WTC11 (cell line): ENCODE data around the gene SLC37A1. TPM values are rescaled to one million over a fixed set of nuclear protein-coding genes. Genes with fewer than 3 reads are reported as not detected.

Experiments used
- ATAC-seq: fragments of 200-7000 bp; cut with Tn5 transposase; 2 replicates; pipeline ENCODE4 v1.10.0; 2021; ENCODE audit warnings: mild to moderate bottlenecking, moderate library complexity
- CTCF ChIA-PET: fragments of 300-600 bp; sonication (Branson Sonifier 250); formaldehyde crosslinking; loops from one replicate; lab custom pipeline; 2021; ENCODE audit warnings: antibody characterized with exemption; lab: Charles Lee
- POLR2A ChIA-PET: fragments of 350-600 bp; sonication (Branson Sonifier 250); formaldehyde crosslinking; loops from one replicate; lab custom pipeline; 2021; ENCODE audit warnings: antibody characterized with exemption; lab: Charles Lee
- DNase-seq: peaks from one replicate; pipeline ENCODE4 v3.0.0; 2021; ENCODE audit warnings: low spot score
- H3K27ac Mint-ChIP-seq: 2 replicates; pipeline ENCODE4 v1.8.0; 2021; ENCODE audit warnings: mixed read lengths
- H3K27me3 Mint-ChIP-seq: 2 replicates; pipeline ENCODE4 v1.8.0; 2021; ENCODE audit warnings: low read depth, mild to moderate bottlenecking, moderate library complexity, mixed read lengths
- H3K36me3 Mint-ChIP-seq: 2 replicates; pipeline ENCODE4 v1.8.0; 2021; ENCODE audit warnings: mixed read lengths
- H3K4me1 Mint-ChIP-seq: 2 replicates; pipeline ENCODE4 v1.8.0; 2022; ENCODE audit warnings: mixed read lengths
- H3K4me3 Mint-ChIP-seq: 2 replicates; pipeline ENCODE4 v1.8.0; 2021; ENCODE audit warnings: mild to moderate bottlenecking, moderate library complexity, mixed read lengths
- H3K9me3 Mint-ChIP-seq: 2 replicates; pipeline ENCODE4 v1.8.0; 2021; ENCODE audit warnings: mixed read lengths
- ATF3 ChIP-seq: sonication (generic); formaldehyde crosslinking; conservative IDR thresholded peaks from 2 replicates; pipeline ENCODE4 v1.8.1; 2022; ENCODE audit warnings: mild to moderate bottlenecking, missing genetic modification reagents
- CDX4 ChIP-seq: fragments of 250-450 bp; sonication (Bioruptor Pico); IDR thresholded peaks from 2 replicates; pipeline ENCODE4 v1.9.0; 2021; ENCODE audit warnings: moderate library complexity, mild to moderate bottlenecking, inconsistent platforms, borderline replicate concordance
- CREB1 ChIP-seq: sonication (generic); formaldehyde crosslinking; IDR thresholded peaks from 2 replicates; pipeline ENCODE4 v1.8.0; 2023; ENCODE audit warnings: mild to moderate bottlenecking, missing genetic modification reagents
- E2F1 ChIP-seq: sonication (generic); formaldehyde crosslinking; IDR thresholded peaks from 2 replicates; pipeline ENCODE4 v1.8.0; 2022; ENCODE audit warnings: mild to moderate bottlenecking, missing genetic modification reagents
- EMX1 ChIP-seq: fragments of 250-450 bp; sonication (Bioruptor Pico); IDR thresholded peaks from 2 replicates; pipeline ENCODE4 v1.8.0; 2021; ENCODE audit warnings: mild to moderate bottlenecking
- FOXP4 ChIP-seq: sonication (generic); formaldehyde crosslinking; IDR thresholded peaks from 2 replicates; pipeline ENCODE4 v1.8.0; 2022; ENCODE audit warnings: mild to moderate bottlenecking, missing genetic modification reagents
- GABPB1 ChIP-seq: sonication (generic); formaldehyde crosslinking; IDR thresholded peaks from 2 replicates; pipeline ENCODE4 v1.8.1; 2023; ENCODE audit warnings: mild to moderate bottlenecking, missing genetic modification reagents
- HMGXB4 ChIP-seq: sonication (generic); formaldehyde crosslinking; IDR thresholded peaks from 2 replicates; pipeline ENCODE4 v1.8.1; 2023; ENCODE audit warnings: mild to moderate bottlenecking, moderate library complexity, missing genetic modification reagents
- KAT7 ChIP-seq: sonication (generic); formaldehyde crosslinking; IDR thresholded peaks from 2 replicates; pipeline ENCODE4 v1.8.1; 2023; ENCODE audit warnings: missing genetic modification reagents, mild to moderate bottlenecking, borderline replicate concordance
- MLX ChIP-seq: sonication (generic); formaldehyde crosslinking; IDR thresholded peaks from 2 replicates; pipeline ENCODE4 v1.8.1; 2023; ENCODE audit warnings: mild to moderate bottlenecking, missing genetic modification reagents, moderate library complexity
- NR3C1 ChIP-seq: sonication (generic); formaldehyde crosslinking; conservative IDR thresholded peaks from 2 replicates; pipeline ENCODE4 v1.8.1; 2023; ENCODE audit warnings: low read depth, mild to moderate bottlenecking, missing genetic modification reagents
- OVOL2 ChIP-seq: fragments of 250-450 bp; sonication (Bioruptor Pico); IDR thresholded peaks from 2 replicates; pipeline ENCODE4 v1.9.0; 2021; ENCODE audit warnings: mild to moderate bottlenecking, borderline replicate concordance
- PRDM15 ChIP-seq: sonication (generic); formaldehyde crosslinking; IDR thresholded peaks from 2 replicates; pipeline ENCODE4 v1.8.0; 2022; ENCODE audit warnings: missing genetic modification reagents
- PRRX2 ChIP-seq: fragments of 250-450 bp; sonication (Bioruptor Pico); IDR thresholded peaks from 2 replicates; pipeline ENCODE4 v1.8.0; 2021; ENCODE audit warnings: mild to moderate bottlenecking
- RORB ChIP-seq: fragments of 250-450 bp; sonication (Bioruptor Pico); IDR thresholded peaks from 2 replicates; pipeline ENCODE4 v1.9.0; 2021; ENCODE audit warnings: mild to moderate bottlenecking
- TP53 ChIP-seq: sonication (generic); formaldehyde crosslinking; IDR thresholded peaks from 2 replicates; pipeline ENCODE4 v1.8.1; 2023; ENCODE audit warnings: mild to moderate bottlenecking, missing genetic modification reagents
- ZBTB43 ChIP-seq: sonication (generic); formaldehyde crosslinking; IDR thresholded peaks from 2 replicates; pipeline ENCODE4 v1.8.1; 2023; ENCODE audit warnings: mild to moderate bottlenecking, missing genetic modification reagents
- ZNF138 ChIP-seq: sonication (generic); formaldehyde crosslinking; conservative IDR thresholded peaks from 2 replicates; pipeline ENCODE4 v1.8.1; 2022; ENCODE audit warnings: mild to moderate bottlenecking, moderate library complexity, missing genetic modification reagents
- ZNF281 ChIP-seq: sonication (generic); formaldehyde crosslinking; IDR thresholded peaks from 2 replicates; pipeline ENCODE4 v1.8.0; 2023; ENCODE audit warnings: mild to moderate bottlenecking, missing genetic modification reagents
- total RNA-seq: library from RNA; stranded (reverse); gene quantifications from 3 replicates; pipeline ENCODE4 v1.2.3, GENCODE V29; 2021

The SLC37A1 gene
- total RNA-seq, 1 experiment from 2014 or later, result 22.7 TPM

GRCh38 chr21:42527127-42527488, 13.5 kb downstream of the SLC37A1 start (continued):
- TF ChIP-seq PRDM15 (CRISPR knock-in tag) (no peak), HMGXB4 (CRISPR knock-in tag) (no peak), PRRX2 (no peak), KAT7 (no peak), EMX1 (CRISPR knock-in tag) (no peak), GABPB1 (CRISPR knock-in tag) (no peak), FOXP4 (CRISPR knock-in tag) (no peak), CDX4 (CRISPR knock-in tag) (no peak), TP53 (no peak)

- no peak for ATAC-seq
- H3K9me3 Mint-ChIP-seq, result no peaks in the 10 kb centered on the region
- H3K27ac Mint-ChIP-seq, result peak overlapping the region; percentile 18; the same call in 1 of the 2 replicates
- no peak overlapping the region for H3K4me3 Mint-ChIP-seq
- DNase-seq, result no peak
- H3K4me1 Mint-ChIP-seq, result peaks cover 54% of the 10 kb centered on the region
- CTCF ChIA-PET, result interaction anchor here (1.1 kb wide), 1 partner anchor 66 kb away, joined by 4 read pairs; no protein-coding TSS in a partner anchor
- H3K36me3 Mint-ChIP-seq, result peaks cover 15% of the 10 kb centered on the region
- POLR2A ChIA-PET, result no interaction called here
- no peaks in the 10 kb centered on the region for H3K27me3 Mint-ChIP-seq
- TF ChIP-seq ZNF138 (no peak), RORB (CRISPR knock-in tag) (no peak), ZNF281 (CRISPR knock-in tag) (no peak), E2F1 (CRISPR knock-in tag) (no peak), NR3C1 (no peak), ATF3 (CRISPR knock-in tag) (no peak), ZBTB43 (CRISPR knock-in tag) (no peak), OVOL2 (CRISPR knock-in tag) (no peak), MLX (CRISPR knock-in tag) (no peak), CREB1 (no peak)
These were observed 14.0 kb downstream of the SLC37A1 start for GRCh38 chr21:42527489-42528158.
